Skin of body (tissue), 2 donors: ENCODE measurements around the gene ARHGEF28. TPM values are rescaled to one million over a fixed set of nuclear protein-coding genes. Genes with fewer than 3 reads are reported as not detected.

ENCODE experiments used
- DNase-seq: peaks from one replicate; lab custom pipeline; 2025; lab: John Stamatoyannopoulos, UW
- total RNA-seq: library from RNA; depleted of rRNA; stranded (reverse); fragments of >200 nt; gene quantifications from one replicate; pipeline ENCODE4 v1.2.3, GENCODE V29; 2014

The ARHGEF28 gene
- total RNA-seq, 1 donor from 2014 or later: 19.2 TPM

- DNase-seq: no peak
Observed at GRCh38 chr5:73954381-73954780, 328.4 kb downstream of the ARHGEF28 start.

- no peak for DNase-seq
Observed at GRCh38 chr5:73955271-73955846, 329.4 kb downstream of the ARHGEF28 start.

- DNase-seq: no peak
Observed at GRCh38 chr5:73957397-73958001, 331.5 kb downstream of the ARHGEF28 start.

- DNase-seq: no peak
Observed at GRCh38 chr5:73958037-73958436, 332.0 kb downstream of the ARHGEF28 start.

- no peak for DNase-seq
Observed at GRCh38 chr5:73960023-73960422, 334.0 kb downstream of the ARHGEF28 start.

- no peak for DNase-seq
Observed at GRCh38 chr5:73960426-73960825, 334.4 kb downstream of the ARHGEF28 start.

- DNase-seq: no peak
Observed at GRCh38 chr5:73962801-73963425, 336.9 kb downstream of the ARHGEF28 start.

- no peak for DNase-seq
Observed at GRCh38 chr5:73964352-73964865, 338.4 kb downstream of the ARHGEF28 start.

GRCh38 chr5:73966451-73966850 is 340.5 kb downstream of the ARHGEF28 start:
- no peak for DNase-seq

- DNase-seq: no peak
Observed at GRCh38 chr5:73967347-73967746, 341.4 kb downstream of the ARHGEF28 start.

GRCh38 chr5:73968246-73968645 is 342.2 kb downstream of the ARHGEF28 start:
- DNase-seq: no peak

- no peak for DNase-seq
Observed at GRCh38 chr5:73968729-73969128, 342.7 kb downstream of the ARHGEF28 start.

- no peak for DNase-seq
Observed at GRCh38 chr5:73969195-73970036, 343.4 kb downstream of the ARHGEF28 start.

GRCh38 chr5:73971326-73971725 is 345.3 kb downstream of the ARHGEF28 start:
- no peak for DNase-seq

- DNase-seq: no peak
Observed at GRCh38 chr5:73973135-73973534, 347.1 kb downstream of the ARHGEF28 start.

GRCh38 chr5:73974871-73975360 is 348.9 kb downstream of the ARHGEF28 start:
- peak; percentile 44 for DNase-seq

- no peak for DNase-seq
Observed at GRCh38 chr5:73975845-73976244, 349.8 kb downstream of the ARHGEF28 start.

- no peak for DNase-seq
Observed at GRCh38 chr5:73977146-73977545, 351.1 kb downstream of the ARHGEF28 start.

GRCh38 chr5:73979321-73979720 is 353.3 kb downstream of the ARHGEF28 start:
- no peak for DNase-seq

- DNase-seq: no peak
Observed at GRCh38 chr5:73981704-73982103, 355.7 kb downstream of the ARHGEF28 start.

GRCh38 chr5:73983644-73984043 is 357.6 kb downstream of the ARHGEF28 start:
- DNase-seq: no peak

GRCh38 chr5:73985145-73985544 is 359.1 kb downstream of the ARHGEF28 start:
- no peak for DNase-seq
